ENCODE measurements around the gene TERT. TPM values are rescaled to one million over a fixed set of nuclear protein-coding genes. Genes with fewer than 3 reads are reported as not detected.
A peak's percentile ranks its signal among the peaks of the same experiment; 100 is the strongest.

Gene TERT
- total and polyA plus RNA-seq, 8 donors, result 0.19 to 4.0 (median 0.38) TPM; not detected in 4

- DNase-seq, result no peak
- H3K4me1 ChIP-seq, result peaks cover 0 to 1% (median 0%) of the 10 kb centered on the region in 4 donors
- H3K9me3 ChIP-seq, result peaks cover 3 to 11% (median 11%) of the 10 kb centered on the region in 4 donors
- TF ChIP-seq EP300 (IDR thresholded peaks at IDR 0.05) (no peak), CTCF (IDR thresholded peaks at IDR 0.05) (no peak), POLR2AphosphoS5 (IDR thresholded peaks at IDR 0.05) (no peak), POLR2A (IDR thresholded peaks at IDR 0.05) (no peak)
- no peak overlapping the region for H3K27ac ChIP-seq
- 84 to 90% (median 88%) methylated on average over 23 to 29 of the region's 29 CpGs for WGBS, 5 donors
- H3K36me3 ChIP-seq, result no peaks in the 10 kb centered on the region
- H3K27me3 ChIP-seq, result peaks cover 3 to 34% (median 18%) of the 10 kb centered on the region in 3 donors
- H3K4me3 ChIP-seq, result no peak overlapping the region
- intact Hi-C loops (cut with DNase I; ENCODE audit: low total_unique reads), result no loop called here
Measured at GRCh38 chr5:1240496-1241260, 54.2 kb downstream of the TERT start.

GRCh38 chr5:1239505-1240251, 55.2 kb downstream of the TERT start:
- intact Hi-C loops (cut with DNase I; ENCODE audit: low total_unique reads), result no loop called here
- TF ChIP-seq POLR2AphosphoS5 (IDR thresholded peaks at IDR 0.05) (no peak), POLR2A (IDR thresholded peaks at IDR 0.05) (no peak), CTCF (IDR thresholded peaks at IDR 0.05) (no peak), EP300 (IDR thresholded peaks at IDR 0.05) (no peak)
- H3K9me3 ChIP-seq, result peaks cover 3 to 21% (median 21%) of the 10 kb centered on the region in 4 donors
- peak; percentile 23 to 32 for DNase-seq
- H3K27me3 ChIP-seq, result peaks cover 0 to 30% (median 11%) of the 10 kb centered on the region in 3 donors
- no peak overlapping the region for H3K27ac ChIP-seq
- H3K4me3 ChIP-seq, result no peak overlapping the region
- no peaks in the 10 kb centered on the region for H3K36me3 ChIP-seq
- 49 to 61% (median 56%) methylated on average over 20 to 22 of the region's 22 CpGs for WGBS, 5 donors
- H3K4me1 ChIP-seq, result no peaks in the 10 kb centered on the region

- H3K27ac ChIP-seq, result no peak overlapping the region
Measured at GRCh38 chr5:1235838-1236237, 59.0 kb downstream of the TERT start.

More at GRCh38 chr5:1235838-1236237, 59.0 kb downstream of the TERT start:
- intact Hi-C loops (cut with DNase I; ENCODE audit: low total_unique reads), result no loop called here
- TF ChIP-seq EP300 (IDR thresholded peaks at IDR 0.05) (no peak), CTCF (IDR thresholded peaks at IDR 0.05) (no peak), POLR2AphosphoS5 (IDR thresholded peaks at IDR 0.05) (no peak), POLR2A (IDR thresholded peaks at IDR 0.05) (no peak)
- no peaks in the 10 kb centered on the region for H3K4me1 ChIP-seq
- H3K9me3 ChIP-seq, result peaks cover 3 to 25% (median 22%) of the 10 kb centered on the region in 4 donors
- no peak overlapping the region for H3K4me3 ChIP-seq
- H3K36me3 ChIP-seq, result no peaks in the 10 kb centered on the region
- no peak for DNase-seq
- WGBS, 5 donors, result 98 to 100% (median 100%) methylated on average over 1 of the region's 1 CpG
- H3K27me3 ChIP-seq, result peaks cover 0 to 30% (median 0%) of the 10 kb centered on the region in 3 donors

Measured in stomach (tissue), 9 donors.